NCI-H345 treated with DMSO at 0.1 percent for 48 hours (cell line): Measurements from ENCODE around the gene ANKRD55.

Experiments
- DNase-seq: peaks from one replicate; lab custom pipeline; 2025; ENCODE audit not compliant: unreplicated experiment; lab: John Stamatoyannopoulos, UW

ANKRD55 gene

GRCh38 chr5:56054666-56055065 lies 178.5 kb downstream of the ANKRD55 start:
- no peak for DNase-seq

DNA sequence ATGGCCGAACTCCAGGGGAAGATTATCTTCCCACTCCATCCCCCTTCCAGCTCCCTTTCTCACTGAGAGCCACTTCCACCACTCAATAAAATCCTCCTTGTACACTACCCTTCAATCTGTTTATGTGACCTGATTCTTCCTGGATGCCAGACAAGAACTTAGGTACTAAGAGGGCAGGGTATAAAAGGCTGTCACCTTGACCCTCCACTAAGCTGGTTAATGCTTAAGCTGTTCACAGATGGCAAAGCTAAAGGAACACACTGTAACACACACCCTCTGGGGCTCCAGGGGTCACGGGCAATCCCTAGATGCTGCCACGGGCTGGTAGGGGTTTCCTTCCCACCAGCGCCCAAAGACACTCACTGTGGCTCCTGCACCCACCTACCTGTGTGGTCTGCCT lies 179.8 kb downstream of the ANKRD55 start:
- no peak for DNase-seq

DNA sequence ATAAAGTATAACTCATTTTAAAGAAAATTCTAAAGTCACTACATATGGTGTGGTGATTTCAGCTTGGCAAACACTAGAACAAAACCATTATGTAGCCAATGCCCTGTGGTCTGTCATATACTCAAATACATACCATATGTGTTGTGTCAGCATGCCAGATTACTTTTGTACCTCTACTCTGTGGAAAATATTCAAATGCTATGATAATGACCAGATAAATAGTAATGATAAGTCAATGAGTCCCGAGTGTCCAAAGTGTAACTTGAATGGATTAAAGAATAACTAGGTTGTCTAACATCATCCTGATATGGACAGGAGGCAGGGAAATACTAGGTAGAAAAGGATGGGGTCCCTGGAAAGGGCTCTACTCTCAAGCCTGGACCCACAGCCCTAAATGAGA lies 180.4 kb downstream of the ANKRD55 start:
- no peak for DNase-seq

DNA sequence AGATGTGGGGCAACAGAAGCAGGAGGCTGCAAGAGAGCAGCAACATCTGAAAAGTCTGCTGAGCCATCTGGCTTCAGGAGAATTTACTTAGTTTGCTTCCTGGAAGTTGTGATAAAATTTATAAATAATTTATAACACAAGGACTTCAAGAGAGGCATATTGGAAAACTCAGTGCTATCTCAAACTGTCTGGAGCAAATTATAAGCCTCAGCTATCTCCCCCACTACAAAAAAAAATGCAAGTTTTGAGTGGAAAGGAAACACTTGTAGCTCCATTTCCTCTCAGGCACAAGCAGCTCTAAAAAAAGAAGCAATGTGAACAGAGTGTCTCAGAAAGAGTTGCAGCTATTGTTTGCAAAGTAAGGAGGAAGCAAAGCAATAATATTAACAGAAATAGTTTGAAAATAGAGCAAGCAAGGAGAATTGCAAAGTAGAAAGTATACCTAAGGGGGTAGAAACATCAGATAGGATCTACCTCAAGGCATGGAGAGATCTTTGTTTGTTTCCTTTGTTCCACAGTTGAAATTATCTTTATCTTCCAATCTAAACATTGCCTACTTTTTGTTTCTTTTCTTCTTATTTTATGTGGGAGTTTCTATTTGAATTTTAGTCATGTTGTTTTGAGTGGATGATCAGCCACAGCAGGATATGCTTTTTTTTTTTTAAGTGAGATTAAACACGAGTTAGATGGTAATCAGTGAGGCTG lies 182.4 kb downstream of the ANKRD55 start:
- no peak for DNase-seq
